Upper lobe of left lung (tissue), 4 donors: ENCODE results near the gene PRC1.
"Not testable (repeated sequence)": the region's sequence is repeated elsewhere in the genome, so short reads cannot be mapped to it uniquely, and the experiment has no call there.

ENCODE experiments used
- CTCF ChIP-seq, 6 experiments: fragments of 450-650 bp in 4 of 6; fragments of 200-600 bp in 2 of 6; sonication (generic) in 2 of 6; IDR thresholded peaks; one replicate each; pipeline ENCODE4 v1.5.1; 2016 to 2019; ENCODE audit warnings: antibody characterized with exemption in 6 of 6
- POLR2A ChIP-seq, 4 donors: fragments of 450-650 bp; IDR thresholded peaks; one replicate each; pipeline ENCODE4 v1.5.1; 2016 to 2017; ENCODE audit warnings: antibody characterized with exemption in 4 of 4, mild to moderate bottlenecking in 2 of 4
- POLR2AphosphoS5 ChIP-seq, 2 donors: sonication (generic); formaldehyde crosslinking; IDR thresholded peaks; one replicate each; pipeline ENCODE4 v1.5.1; 2017; ENCODE audit warnings: antibody characterized with exemption in 2 of 2

GRCh38 chr15:91013701-91014100, 19.4 kb upstream of the PRC1 start:
- TF ChIP-seq CTCF, POLR2A, POLR2AphosphoS5 (IDR thresholded peaks at IDR 0.05): not testable (repeated sequence)
